Left forelimb (tissue), 1 donor: ENCODE data around the gene MED31.
A peak's percentile ranks its signal among the peaks of the same experiment; 100 is the strongest.
"Not testable (repeated sequence)": the region's sequence is repeated elsewhere in the genome, so short reads cannot be mapped to it uniquely, and the experiment has no call there.

Experiments used
- DNase-seq: peaks from one replicate; pipeline ENCODE4 v3.0.0-alpha.2; 2018; ENCODE audit warnings: low spot score

Gene MED31

DNA sequence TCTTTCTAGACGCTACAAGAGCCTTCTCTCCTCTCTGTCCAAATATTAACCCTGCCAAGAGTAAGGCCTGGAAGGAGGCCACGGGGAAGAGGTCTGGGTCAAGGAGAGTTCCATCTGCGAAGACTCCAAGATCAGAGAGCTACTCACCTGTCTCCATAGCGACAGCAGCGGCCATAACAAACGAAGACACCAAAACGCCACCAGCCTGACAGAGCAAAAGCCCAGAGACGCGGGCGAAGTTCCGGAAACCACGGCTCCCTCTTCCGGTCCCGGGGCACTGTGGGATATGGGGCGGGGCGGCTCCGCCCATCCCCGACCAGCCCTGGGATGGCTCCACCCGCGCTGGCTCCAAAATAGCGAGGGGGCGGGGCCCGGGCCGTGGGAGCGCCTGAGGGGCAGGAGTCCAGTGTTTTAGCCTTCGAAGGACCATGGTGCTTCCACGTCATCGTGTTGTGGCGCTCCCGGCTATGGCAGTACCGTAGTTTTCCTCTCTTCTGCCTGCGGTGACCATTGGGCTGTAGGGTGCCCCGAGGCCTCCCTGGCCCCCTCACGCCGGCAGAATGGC is at the start of gene MED31, which contains the start of gene C17orf100:
Gene MED31 (minus strand): TSS at position 252 of the 565 bp plus-strand sequence. CDS start 77 bp downstream, at position 175.
Gene C17orf100 (plus strand): TSS at position 409 of the 565 bp plus-strand sequence. CDS start 152 bp downstream, at position 561.
- DNase-seq, result peak; percentile 98

GRCh38 chr17:6700948-6701307 is 49.5 kb upstream of the MED31 start:
- no peak for DNase-seq

DNA sequence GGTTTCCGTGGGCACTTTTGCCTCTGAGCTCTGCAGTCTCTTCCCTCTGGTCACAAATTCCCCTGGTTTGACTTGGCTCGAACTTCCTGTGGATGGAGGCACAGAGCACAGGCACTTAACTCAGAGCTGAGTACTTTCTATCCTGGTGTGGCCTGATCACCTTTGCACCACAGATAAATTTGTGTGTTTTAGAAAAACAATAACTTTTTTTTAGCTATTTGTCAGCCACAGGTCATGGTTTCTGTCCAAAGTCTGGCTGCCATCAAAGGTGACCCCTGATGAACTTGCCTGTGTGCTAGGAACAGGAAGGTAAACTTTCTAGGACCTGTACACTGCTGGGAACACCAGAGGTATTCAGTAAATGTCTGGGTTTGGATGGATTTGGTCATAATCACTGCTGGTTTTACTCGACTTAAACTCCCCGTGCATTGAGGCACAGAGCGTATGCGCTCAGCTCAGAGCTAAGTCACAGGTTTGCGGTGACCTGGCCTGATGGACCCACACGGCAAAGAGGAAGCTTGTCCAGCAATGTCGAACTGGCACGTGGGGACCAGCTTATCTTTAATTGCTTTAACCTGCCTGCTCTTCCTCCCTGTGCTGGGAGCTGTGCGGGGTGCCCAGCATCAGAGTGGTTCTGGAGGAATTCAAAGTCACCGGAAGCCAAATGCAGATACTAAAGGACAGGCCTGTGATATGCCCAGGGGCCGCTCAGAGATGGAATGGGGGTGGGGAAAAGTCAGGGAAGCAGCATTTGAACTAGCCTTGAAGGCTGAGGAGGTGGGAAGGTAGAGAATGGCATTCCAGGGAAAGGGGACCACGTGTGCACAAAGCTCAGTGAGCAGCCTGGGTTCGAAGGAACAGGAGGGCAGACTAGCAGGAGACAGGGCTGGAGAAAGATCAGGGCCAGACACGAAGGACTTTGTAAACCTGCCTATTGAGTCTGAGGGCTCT is 48.9 kb upstream of the MED31 start:
- DNase-seq, result no peak

GRCh38 chr17:6698004-6698403 is 46.6 kb upstream of the MED31 start:
- DNase-seq, result no peak

DNA sequence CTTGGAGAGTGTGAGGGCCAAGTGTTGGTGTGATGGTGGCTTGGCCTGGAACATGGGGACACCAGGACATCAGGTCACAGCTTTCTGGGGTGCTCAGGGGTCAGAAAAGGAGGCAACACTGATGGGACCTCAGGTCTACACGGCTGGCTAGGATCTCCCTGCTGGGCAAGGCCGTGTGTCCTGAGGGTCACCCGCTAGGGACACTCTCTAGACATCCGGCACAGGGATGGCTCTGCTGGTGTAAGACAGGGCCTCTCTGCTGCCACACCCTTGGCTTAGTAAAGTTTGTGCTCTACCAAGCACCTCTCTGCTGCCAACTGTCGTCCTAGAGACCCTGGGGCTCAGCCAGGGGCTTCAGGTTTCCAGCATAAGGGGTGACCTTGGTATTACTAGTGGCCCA is 45.5 kb upstream of the MED31 start:
- peak; percentile 40 for DNase-seq

DNA sequence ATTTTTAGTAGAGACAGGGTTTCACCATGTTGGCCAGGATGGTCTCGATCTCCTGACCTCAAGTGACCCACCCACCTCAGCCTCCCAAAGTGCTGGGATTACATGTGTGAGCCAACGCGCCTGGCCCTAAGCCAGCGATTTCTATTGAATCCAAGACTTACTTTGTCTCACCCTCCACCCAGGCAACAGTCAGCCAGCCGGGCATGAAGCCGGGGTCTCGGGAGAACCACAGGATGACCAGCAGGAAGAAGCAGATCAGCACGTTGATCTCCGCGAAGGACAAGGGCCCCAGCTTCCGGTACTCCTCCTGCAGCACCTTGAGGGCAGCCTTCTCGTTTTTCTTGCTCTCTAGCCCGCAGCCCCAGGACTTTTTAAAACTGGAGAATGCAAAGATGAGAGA is 44.2 kb upstream of the MED31 start:
- no peak for DNase-seq

DNA sequence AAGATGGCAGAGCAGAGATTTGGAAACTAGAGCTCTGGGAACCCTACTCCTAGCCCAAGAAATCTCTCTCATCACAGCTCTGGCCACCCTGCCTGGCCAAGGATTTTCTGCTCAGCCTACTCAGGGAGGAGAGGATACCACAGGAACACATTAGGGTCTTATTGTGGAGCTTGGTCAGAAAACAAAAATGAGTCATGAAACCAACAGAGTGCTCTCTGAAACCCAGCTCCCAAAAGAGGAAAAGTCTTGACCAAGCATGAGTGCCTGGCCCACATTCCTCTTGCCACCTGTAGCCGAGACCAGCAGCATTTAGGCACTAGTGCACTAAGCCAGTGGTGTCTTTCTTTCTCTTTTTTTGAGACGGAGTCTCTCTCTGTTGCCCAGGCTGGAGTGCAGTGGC is 43.6 kb upstream of the MED31 start:
- no peak for DNase-seq

GRCh38 chr17:6691958-6692357 is 40.6 kb upstream of the MED31 start:
- not testable (repeated sequence) for DNase-seq

DNA sequence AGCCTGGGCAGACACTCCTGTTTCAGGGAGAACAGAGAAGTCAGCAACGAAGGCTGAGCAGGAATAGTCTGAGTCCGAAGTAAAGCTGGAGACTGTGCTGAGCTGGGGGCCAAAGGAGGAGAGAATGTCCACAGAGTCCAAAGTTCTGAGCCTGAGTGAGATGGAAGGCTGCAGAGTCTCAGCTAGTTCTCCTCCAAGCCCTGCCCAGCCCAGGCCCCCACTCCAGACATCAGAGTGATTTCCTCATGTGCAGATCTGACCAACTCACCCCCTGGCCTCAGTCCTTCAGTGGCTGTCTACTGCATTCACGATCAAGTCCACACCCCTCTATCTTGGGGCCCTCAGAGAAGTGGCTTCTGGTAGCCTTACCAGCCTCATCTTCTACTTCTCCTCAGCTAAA is 40.1 kb upstream of the MED31 start:
- no peak for DNase-seq

- DNase-seq, result no peak
Measured at GRCh38 chr17:6690641-6691040, 39.2 kb upstream of the MED31 start.

GRCh38 chr17:6688944-6689343 is 37.5 kb upstream of the MED31 start:
- no peak for DNase-seq

DNA sequence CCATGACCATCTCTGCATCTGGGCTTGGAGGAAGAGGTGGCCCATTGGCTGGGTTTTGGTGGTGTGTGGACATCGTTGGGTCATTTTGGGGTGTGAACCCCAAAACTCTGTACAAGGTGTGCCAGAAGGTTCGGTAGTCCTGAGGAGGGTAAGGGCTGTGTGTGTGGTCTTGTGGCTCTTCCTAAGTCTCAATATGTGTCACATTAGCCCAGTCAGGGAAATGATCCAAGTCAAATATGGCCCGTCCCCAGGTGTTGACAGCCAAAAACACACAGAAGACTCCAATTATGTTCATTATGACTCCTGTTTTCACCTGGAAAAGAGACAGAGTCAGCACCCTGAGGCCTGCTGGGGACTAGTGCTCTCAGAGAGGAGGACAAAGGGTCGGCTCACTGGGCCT is 34.6 kb upstream of the MED31 start:
- DNase-seq, result no peak

- DNase-seq, result no peak
Measured at GRCh38 chr17:6684881-6685767, 33.7 kb upstream of the MED31 start.

DNA sequence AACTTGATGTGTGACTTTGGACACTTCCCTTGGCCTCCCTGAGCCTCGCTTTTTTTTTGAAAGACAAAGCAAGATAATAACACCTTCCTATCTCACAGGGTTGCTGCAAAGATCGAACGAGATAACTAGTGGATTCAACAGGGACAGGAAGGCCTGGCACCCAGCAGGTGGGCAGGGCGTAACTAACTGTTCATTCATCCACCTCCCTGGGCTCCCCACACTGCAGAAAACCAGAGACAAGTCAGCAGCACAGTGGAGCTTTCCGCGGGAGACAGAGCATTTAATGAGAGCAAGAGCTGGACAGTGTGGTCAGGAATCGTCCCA is 33.0 kb upstream of the MED31 start:
- DNase-seq, result no peak

GRCh38 chr17:6683730-6684459 is 32.5 kb upstream of the MED31 start:
- DNase-seq, result no peak

DNA sequence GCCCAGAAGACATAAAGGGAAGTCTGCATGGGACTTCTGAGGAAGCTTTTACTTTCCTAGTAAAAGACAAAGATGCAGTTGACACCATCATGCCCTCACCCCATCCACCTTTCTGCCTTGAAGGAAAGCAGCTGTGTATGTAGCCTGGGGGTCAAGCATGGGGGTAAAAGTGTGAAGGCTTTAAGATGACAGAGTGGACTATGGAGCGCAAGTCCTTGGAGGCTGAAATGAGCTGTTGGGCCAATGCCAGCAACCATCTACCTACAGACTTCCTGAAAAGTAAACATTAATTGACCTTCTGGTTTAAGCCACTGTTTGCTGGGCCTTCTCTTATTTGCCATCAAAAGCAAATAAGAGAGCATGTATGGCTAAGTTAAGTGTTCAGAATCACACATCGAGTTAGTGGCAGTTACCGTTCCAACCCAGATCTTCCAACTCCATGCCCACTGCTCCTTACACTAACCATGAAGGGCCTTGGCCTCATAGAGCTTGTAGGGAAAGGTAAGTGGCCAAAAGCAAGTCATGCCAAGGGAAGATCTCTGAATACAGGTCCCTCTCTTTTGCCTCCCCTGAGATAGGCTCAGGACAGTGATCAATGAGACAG is 31.8 kb upstream of the MED31 start:
- no peak for DNase-seq

DNA sequence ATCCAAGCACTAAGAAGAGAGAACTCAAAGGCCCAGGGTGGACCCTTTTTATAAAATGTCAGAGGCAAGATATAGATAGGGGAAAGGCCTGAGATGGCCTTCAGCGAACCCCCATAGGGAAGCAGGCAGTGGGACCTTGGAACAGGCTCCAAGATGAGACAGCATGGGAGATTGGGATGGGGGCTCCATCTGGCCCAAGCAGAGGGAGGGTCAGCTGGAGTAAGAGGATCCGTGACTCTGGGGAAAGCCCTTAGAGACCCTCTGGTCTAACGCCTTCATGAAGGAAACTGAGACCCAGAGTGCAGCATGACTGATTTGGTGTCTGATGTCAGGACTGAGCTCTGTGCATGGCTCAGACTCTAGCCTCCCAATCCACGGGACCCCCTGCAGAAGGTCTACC is 30.9 kb upstream of the MED31 start:
- no peak for DNase-seq

DNA sequence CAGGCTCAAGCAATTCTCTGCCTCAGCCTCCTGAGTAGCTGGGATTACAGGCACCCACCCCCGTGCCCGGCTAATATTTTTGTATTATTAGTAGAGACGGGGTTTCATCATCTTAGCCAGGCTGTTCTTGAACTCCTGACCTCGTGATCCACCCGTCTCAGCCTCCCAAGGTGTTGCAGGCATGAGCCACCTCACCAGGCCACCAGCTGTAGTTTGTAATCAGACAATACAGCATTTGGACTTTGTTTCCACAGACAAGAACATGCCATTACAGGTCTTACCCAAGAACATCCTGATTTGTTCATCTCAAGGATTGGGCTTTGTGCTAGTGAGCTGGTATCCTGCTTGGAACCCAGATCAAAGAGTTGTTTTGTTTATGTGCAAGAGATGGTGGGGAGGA is 30.3 kb upstream of the MED31 start:
- DNase-seq, result no peak

DNA sequence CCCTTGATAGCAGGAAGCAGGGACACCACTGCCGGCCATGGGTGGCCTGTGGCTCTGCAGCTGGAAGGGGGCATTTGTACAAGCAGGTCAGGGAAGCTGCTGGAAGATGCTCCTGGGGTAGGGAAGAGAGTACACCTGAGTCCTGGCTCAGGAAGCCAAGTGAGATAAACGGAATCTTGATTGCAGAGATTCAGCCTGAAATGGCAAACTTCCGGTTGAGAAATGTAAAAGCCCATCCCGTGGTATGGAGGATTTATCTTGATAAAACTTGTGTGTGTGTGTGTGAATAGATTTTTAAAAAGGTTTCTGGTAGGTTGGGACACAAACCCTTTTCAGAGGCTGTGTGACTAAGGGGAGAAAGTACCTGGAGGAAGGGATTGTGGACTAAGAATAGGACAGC is 29.8 kb upstream of the MED31 start:
- DNase-seq, result no peak

DNA sequence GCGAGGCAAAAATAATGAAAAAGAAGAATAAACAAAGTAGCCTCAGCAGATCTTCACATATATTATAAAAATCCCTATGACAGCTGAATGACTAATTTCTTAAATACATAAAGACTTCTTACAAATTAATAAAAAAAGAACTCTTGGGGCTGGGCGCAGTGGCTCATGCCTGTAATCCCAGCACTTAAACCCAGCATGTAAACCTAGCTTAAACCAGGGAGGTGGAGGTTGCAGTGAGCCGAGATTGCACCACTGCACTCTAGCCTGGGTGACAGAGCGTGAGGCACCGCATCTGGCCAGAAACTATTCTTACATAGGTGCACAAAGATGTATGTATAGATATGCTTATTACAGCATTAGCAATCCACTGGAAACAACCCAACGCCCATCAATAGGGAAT is 27.8 kb upstream of the MED31 start:
- DNase-seq, result no peak

DNA sequence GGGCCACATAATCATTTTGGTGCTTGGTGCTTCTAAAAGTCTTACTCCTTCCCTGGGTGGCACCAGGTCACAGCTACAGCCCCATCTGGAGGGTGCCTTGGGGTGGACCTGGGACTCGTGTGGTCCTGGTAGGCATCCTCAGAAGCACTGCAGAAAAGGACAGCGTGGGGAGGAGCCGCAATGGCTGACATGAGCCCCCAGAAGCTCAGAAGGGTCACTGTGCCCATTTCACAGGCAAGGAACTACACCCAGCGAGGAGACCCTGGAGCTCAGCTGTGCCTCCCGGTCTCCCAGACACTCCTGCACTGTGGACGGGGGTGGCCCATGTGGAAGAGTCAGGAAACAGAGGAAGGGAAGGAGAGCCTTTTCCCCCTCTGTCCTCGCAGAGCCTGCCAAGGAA is 26.5 kb upstream of the MED31 start:
- no peak for DNase-seq
